GM18909 (cell line): ENCODE results near the gene FBXL13.
"Not testable (repeated sequence)": the region's sequence is repeated elsewhere in the genome, so short reads cannot be mapped to it uniquely, and the experiment has no call there.

Experiments used
- ATAC-seq: cut with Tn5 transposase; IDR thresholded peaks from one replicate; pipeline ENCODE4 v1.9.1; 2021; ENCODE audit warnings: mild to moderate bottlenecking; ENCODE audit not compliant: unreplicated experiment, poor library complexity

The FBXL13 gene

GRCh38 chr7:102874166-102874829 is 200.3 kb downstream of the FBXL13 start:
- peak; percentile 99 for ATAC-seq

GRCh38 chr7:102873470-102874165 is 201.0 kb downstream of the FBXL13 start:
- ATAC-seq = peak; percentile 38

GRCh38 chr7:102872460-102872859 is 202.1 kb downstream of the FBXL13 start:
- ATAC-seq = no peak

GRCh38 chr7:102869195-102869594 is 205.4 kb downstream of the FBXL13 start:
- ATAC-seq = no peak

GRCh38 chr7:102866535-102867215 is 207.9 kb downstream of the FBXL13 start:
- ATAC-seq = no peak

- ATAC-seq = no peak
These were observed 209.6 kb downstream of the FBXL13 start for GRCh38 chr7:102864958-102865357.

GRCh38 chr7:102860351-102860811 is 214.2 kb downstream of the FBXL13 start:
- no peak for ATAC-seq

GRCh38 chr7:102859799-102860125 is 214.8 kb downstream of the FBXL13 start:
- ATAC-seq = no peak

- no peak for ATAC-seq
These were observed 215.4 kb downstream of the FBXL13 start for GRCh38 chr7:102859084-102859798.

GRCh38 chr7:102856036-102856435 is 218.6 kb downstream of the FBXL13 start:
- ATAC-seq = no peak

- ATAC-seq = no peak
These were observed 225.1 kb downstream of the FBXL13 start for GRCh38 chr7:102849538-102849937.

- ATAC-seq = no peak
These were observed 225.5 kb downstream of the FBXL13 start for GRCh38 chr7:102849079-102849478.

- ATAC-seq = no peak
These were observed 229.2 kb downstream of the FBXL13 start for GRCh38 chr7:102845346-102845745.

- ATAC-seq = peak; percentile 91
These were observed 230.7 kb downstream of the FBXL13 start for GRCh38 chr7:102843850-102844249.

GRCh38 chr7:102842284-102842683 is 232.3 kb downstream of the FBXL13 start:
- no peak for ATAC-seq

GRCh38 chr7:102841290-102841689 is 233.3 kb downstream of the FBXL13 start:
- ATAC-seq = no peak

GRCh38 chr7:102840404-102840803 is 234.2 kb downstream of the FBXL13 start:
- ATAC-seq = no peak

- not testable (repeated sequence) for ATAC-seq
These were observed 236.0 kb downstream of the FBXL13 start for GRCh38 chr7:102838572-102839101.

- no peak for ATAC-seq
These were observed 236.8 kb downstream of the FBXL13 start for GRCh38 chr7:102837802-102838201.

- ATAC-seq = no peak
These were observed 237.6 kb downstream of the FBXL13 start for GRCh38 chr7:102836977-102837376.
